Smooth muscle cell of the brain vasculature (primary cell): ENCODE data around the gene FRRS1L.

ENCODE experiments used
- DNase-seq: peaks from one replicate; pipeline ENCODE4 v3.0.0-alpha.2; 2012; ENCODE audit warnings: low read depth, low spot score

FRRS1L gene

GRCh38 chr9:109166771-109167601 lies at the start of gene FRRS1L:
TSS of gene FRRS1L (minus strand) at chr9:109167249. CDS start at chr9:109167138, 111 bp downstream.
- DNase-seq: no peak

- no peak for DNase-seq
Measured at GRCh38 chr9:109214414-109214813, 47.4 kb upstream of the FRRS1L start.

- no peak for DNase-seq
Measured at GRCh38 chr9:109213285-109214121, 46.5 kb upstream of the FRRS1L start.

- no peak for DNase-seq
Measured at GRCh38 chr9:109212768-109213167, 45.7 kb upstream of the FRRS1L start.

GRCh38 chr9:109206670-109207069 lies 39.6 kb upstream of the FRRS1L start:
- no peak for DNase-seq

GRCh38 chr9:109205526-109205925 lies 38.5 kb upstream of the FRRS1L start:
- no peak for DNase-seq

- no peak for DNase-seq
Measured at GRCh38 chr9:109203761-109204360, 36.8 kb upstream of the FRRS1L start.

- no peak for DNase-seq
Measured at GRCh38 chr9:109199676-109200075, 32.6 kb upstream of the FRRS1L start.

- no peak for DNase-seq
Measured at GRCh38 chr9:109198736-109199382, 31.8 kb upstream of the FRRS1L start.

GRCh38 chr9:109193974-109194556 lies 27.0 kb upstream of the FRRS1L start:
- DNase-seq: no peak

- DNase-seq: no peak
Measured at GRCh38 chr9:109192732-109193361, 25.8 kb upstream of the FRRS1L start.

GRCh38 chr9:109191746-109192145 lies 24.7 kb upstream of the FRRS1L start:
- no peak for DNase-seq

GRCh38 chr9:109190151-109190550 lies 23.1 kb upstream of the FRRS1L start:
- DNase-seq: no peak

GRCh38 chr9:109186857-109187520 lies 19.9 kb upstream of the FRRS1L start:
- no peak for DNase-seq

GRCh38 chr9:109182940-109183798 lies 16.1 kb upstream of the FRRS1L start:
- DNase-seq: no peak

- no peak for DNase-seq
Measured at GRCh38 chr9:109182550-109182939, 15.5 kb upstream of the FRRS1L start.

- DNase-seq: no peak
Measured at GRCh38 chr9:109181284-109181683, 14.2 kb upstream of the FRRS1L start.

GRCh38 chr9:109179801-109180523 lies 12.9 kb upstream of the FRRS1L start:
- peak; percentile 55 for DNase-seq

- DNase-seq: no peak
Measured at GRCh38 chr9:109176963-109177362, 9.9 kb upstream of the FRRS1L start.
